Endothelial cell of umbilical vein (primary cell): ENCODE results near the gene MTPN. TPM values are rescaled to one million over a fixed set of nuclear protein-coding genes. Genes with fewer than 3 reads are reported as not detected.
A peak's percentile ranks its signal among the peaks of the same experiment; 100 is the strongest.

Experiments used
- BruUV-seq: library from RNA; stranded (reverse); fragments of 400-500 nt; replicated peaks from 2 replicates; lab custom pipeline; 2021; lab: Mats Ljungman, UMichigan
- CTCF ChIA-PET: fragments of 300-600, 350-600 bp; sonication (Branson Sonifier 250); formaldehyde crosslinking; loops from one replicate; lab custom pipeline; 2021; ENCODE audit warnings: antibody characterized with exemption, inconsistent platforms; lab: Charles Lee
- POLR2A ChIA-PET: fragments of 300-600, 350-600 bp; sonication (Branson Sonifier 250); formaldehyde crosslinking; loops from one replicate; lab custom pipeline; 2021; ENCODE audit warnings: antibody characterized with exemption, inconsistent platforms; lab: Charles Lee
- DNase-seq: peaks from one replicate; pipeline ENCODE4 v3.0.0-alpha.2; 2011; ENCODE audit warnings: low read depth, low spot score
- FAIRE-seq: peaks from 2 replicates; lab custom pipeline; 2011; peaks lifted over from hg19 to GRCh38; lab: Jason Lieb, UNC
- H2AFZ ChIP-seq: 2 replicates; pipeline ENCODE4 v1.6.0; 2012; ENCODE audit warnings: low read depth, low read length, control low read depth, inconsistent platforms
- H3K27ac ChIP-seq: 2 replicates; pipeline ENCODE4 v1.5.1; 2011; ENCODE audit warnings: low read depth, mild to moderate bottlenecking, control low read depth, low read length, moderate library complexity; ENCODE audit not compliant: insufficient read depth
- H3K27me3 ChIP-seq, 2 experiments: 2 replicates each; pipeline versions ENCODE4 v1.6.0 to v1.6.1; 2011; ENCODE audit warnings: low read length in 2 of 2, mixed read lengths in 1 of 2; ENCODE audit not compliant: control insufficient read depth in 2 of 2, insufficient read depth in 2 of 2
- H3K36me3 ChIP-seq, 2 experiments: 2 replicates in 1 of 2; 3 replicates in 1 of 2; pipeline ENCODE4 v1.5.1; 2011; ENCODE audit warnings: low read length in 2 of 2, mild to moderate bottlenecking in 1 of 2, moderate library complexity in 1 of 2; ENCODE audit not compliant: control insufficient read depth in 2 of 2, insufficient read depth in 2 of 2; ENCODE audit errors: extremely low read depth in 1 of 2
- H3K4me1 ChIP-seq: 3 replicates; pipeline ENCODE4 v1.5.1; 2011; ENCODE audit warnings: mild to moderate bottlenecking, low read length; ENCODE audit not compliant: control insufficient read depth, insufficient read depth; ENCODE audit errors: extremely low read depth
- H3K4me2 ChIP-seq: 2 replicates; pipeline ENCODE4 v1.6.1; 2011; ENCODE audit warnings: low read length, control low read depth, mixed read lengths; ENCODE audit not compliant: insufficient read depth
- H3K4me3 ChIP-seq, 3 experiments: fragments of 200-600 bp in 1 of 3; sonication (generic), shearing (Covaris generic) in 1 of 3; replicated peaks in 1 of 3; 2 replicates each; pipeline ENCODE4 v1.5.1; 2011 to 2016; ENCODE audit warnings: control low read depth in 3 of 3, low read length in 3 of 3, mild to moderate bottlenecking in 2 of 3, inconsistent platforms in 1 of 3, low read depth in 1 of 3, moderate library complexity in 1 of 3; ENCODE audit not compliant: insufficient read depth in 1 of 3
- H3K79me2 ChIP-seq: 2 replicates; pipeline ENCODE4 v1.6.0; 2012; ENCODE audit warnings: low read length, inconsistent platforms; ENCODE audit not compliant: control insufficient read depth, insufficient read depth
- H3K9ac ChIP-seq: replicated peaks from 2 replicates; pipeline ENCODE3; 2011; ENCODE audit warnings: low read length, control low read depth; ENCODE audit not compliant: insufficient read depth; ENCODE audit errors: extremely low read depth
- H3K9me1 ChIP-seq: replicated peaks from 3 replicates; pipeline ENCODE4 v1.6.0; 2011; ENCODE audit warnings: mild to moderate bottlenecking, low read length; ENCODE audit not compliant: control insufficient read depth, insufficient read depth; ENCODE audit errors: extremely low read depth
- H3K9me3 ChIP-seq: replicated peaks from 2 replicates; pipeline ENCODE4 v1.5.1; 2012; ENCODE audit warnings: low read length, inconsistent platforms; ENCODE audit not compliant: control insufficient read depth, insufficient read depth
- H4K20me1 ChIP-seq: replicated peaks from 2 replicates; pipeline ENCODE3; 2011; ENCODE audit warnings: mild to moderate bottlenecking, low read length; ENCODE audit not compliant: control insufficient read depth, insufficient read depth; ENCODE audit errors: extremely low read depth
- CTCF ChIP-seq, 2 donors: IDR thresholded peaks; 1 replicate in 1 of 2; 2 replicates in 1 of 2; pipeline ENCODE4 v1.5.1; 2011; ENCODE audit warnings: low read length in 2 of 2, mild to moderate bottlenecking in 2 of 2, moderate library complexity in 2 of 2, control low read depth in 1 of 2, inconsistent platforms in 1 of 2, low read depth in 1 of 2; ENCODE audit not compliant: insufficient read depth in 1 of 2; ENCODE audit errors: extremely low read depth in 1 of 2
- EZH2 ChIP-seq: IDR thresholded peaks from 2 replicates; pipeline ENCODE4 v1.6.1; 2012; ENCODE audit warnings: borderline replicate concordance, low read depth, mild to moderate bottlenecking, moderate library complexity, low read length, inconsistent platforms; ENCODE audit not compliant: severe bottlenecking
- FOS ChIP-seq: IDR thresholded peaks from 2 replicates; pipeline ENCODE4 v1.6.1; 2011; ENCODE audit warnings: mild to moderate bottlenecking, low read length, moderate library complexity, borderline replicate concordance; ENCODE audit not compliant: insufficient read depth
- GATA2 ChIP-seq: IDR thresholded peaks from 2 replicates; pipeline ENCODE4 v1.7.0; 2011; ENCODE audit warnings: low read depth, mild to moderate bottlenecking, moderate library complexity, mixed read lengths, low read length; ENCODE audit not compliant: insufficient read length, insufficient read depth
- JUN ChIP-seq: IDR thresholded peaks from 2 replicates; pipeline ENCODE4 v1.6.1; 2011; ENCODE audit warnings: borderline replicate concordance, low read depth; ENCODE audit not compliant: insufficient read length, insufficient read depth
- MAX ChIP-seq: IDR thresholded peaks from 2 replicates; pipeline ENCODE4 v1.6.1; 2011; ENCODE audit not compliant: insufficient read depth, insufficient read length
- MYC ChIP-seq: IDR thresholded peaks from one replicate; pipeline ENCODE4 v1.6.1; 2011; ENCODE audit warnings: mild to moderate bottlenecking, low read depth, low read length
- POLR2A ChIP-seq: IDR thresholded peaks from 2 replicates; pipeline ENCODE4 v1.6.1; 2012; ENCODE audit warnings: low read depth, mild to moderate bottlenecking, control low read depth, low read length
- POLR2AphosphoS5 ChIP-seq: IDR thresholded peaks from 2 replicates; pipeline ENCODE4 v1.6.1; 2012; ENCODE audit warnings: low read depth, mild to moderate bottlenecking, control low read depth, low read length, moderate library complexity; ENCODE audit not compliant: insufficient read depth
- dilution Hi-C: fragments of 300-500 bp; cut with MboI; formaldehyde crosslinking; loops from one replicate; pipeline ENCODE4 v1.15.0; 2019; ENCODE audit warnings: low sequenced_read_pairs; ENCODE audit not compliant: extremely low pct_ligation_motif_present
- intact Hi-C: fragments of 100-400 bp; cut with micrococcal nuclease; formaldehyde crosslinking; loops from one replicate; pipeline ENCODE4 v1.10.0; 2022
- polyA plus RNA-seq, 4 experiments: library from polyadenylated mRNA; depleted of rRNA in 3 of 4; stranded (reverse) in 3 of 4; unstranded in 1 of 4; fragments of >200 nt; gene quantifications; 2 replicates each; pipeline versions ENCODE4 v1.2.1 to v1.2.3, GENCODE V29; 2011 to 2012; ENCODE audit warnings: missing spikeins in 1 of 4
- total RNA-seq: library from RNA; stranded (reverse); gene quantifications from 2 replicates; pipeline ENCODE4 v1.2.3, GENCODE V29; 2021

Gene MTPN
- total and polyA plus RNA-seq, 2 donors (not counting 3 experiments of a cell fraction or from before 2014, with no cell fraction given), result 58.1 to 174 TPM

GRCh38 chr7:135976312-135977006, 700 bp downstream of the MTPN start:
- ChIA-PET CTCF (interaction anchor here (1.0 kb wide), 1 partner anchor 304 kb away, joined by 3 read pairs; no protein-coding TSS in a partner anchor), POLR2A (no interaction called here)
- intact Hi-C loops (loop anchor here (1.0 to 5.0 kb wide), 4 partner anchors 9 to 1359 kb away; partner anchors contain the start of gene STMP1), dilution Hi-C loops (no loop called here)
- Histone ChIP-seq H3K36me3 (no peaks in the 10 kb centered on the region), H3K4me3 (peak overlapping the region; percentile 90 to 96 (median 91)), H3K4me2 (peak overlapping the region; percentile 98), H3K9me1 (no peaks in the 10 kb centered on the region), H3K27ac (peak overlapping the region; percentile 81), H3K4me1 (peaks cover 47% of the 10 kb centered on the region), H3K9me3 (no peaks in the 10 kb centered on the region), H3K9ac (peak overlapping the region; percentile 93), H4K20me1 (peaks cover 3% of the 10 kb centered on the region), H3K79me2 (peaks cover 56% of the 10 kb centered on the region), H3K27me3 (no peaks in the 10 kb centered on the region), H2AFZ (peak overlapping the region; percentile 69)
- FAIRE-seq (no peak), DNase-seq (peak; percentile 25)
- BruUV-seq, result no TSS peak
- no peak for TF ChIP-seq POLR2A
- TF ChIP-seq MYC, result no peak
- TF ChIP-seq FOS, result no peak
- no peak for TF ChIP-seq EZH2
- no peak for TF ChIP-seq MAX
- no peak for TF ChIP-seq GATA2
- no peak for TF ChIP-seq POLR2AphosphoS5
- no peak for TF ChIP-seq CTCF (IDR thresholded peaks at IDR 0.05; ENCODE audit: extremely low read depth in 1 of 2, insufficient read depth in 1 of 2, low read depth in 1 of 2, low read length in 2 of 2)
- no peak for TF ChIP-seq JUN
